ENCODE measurements around the gene PDS5B. TPM values are rescaled to one million over a fixed set of nuclear protein-coding genes. Genes with fewer than 3 reads are reported as not detected.

Gene PDS5B
- total and polyA plus RNA-seq, 2 experiments from 2014 or later: 43.9 to 46.5 TPM

DNA sequence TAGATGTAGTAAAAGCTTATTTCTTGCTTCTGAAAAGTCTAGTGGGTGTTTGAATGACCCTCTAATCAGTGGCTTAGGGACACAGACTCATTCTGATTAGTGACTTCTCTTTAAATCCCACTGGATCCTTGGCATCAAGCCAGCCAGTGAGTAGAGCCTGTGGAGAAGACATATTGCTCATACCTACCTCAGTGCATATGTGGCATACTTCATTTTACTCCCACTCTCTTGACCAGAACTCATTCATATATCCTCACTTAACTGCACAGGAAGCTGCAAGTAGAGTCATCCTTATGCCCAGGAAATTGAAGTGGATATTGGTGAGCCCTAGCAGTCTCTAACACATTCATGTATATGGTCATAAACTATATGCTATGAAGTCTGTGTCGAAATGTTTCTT, 148.3 kb downstream of the PDS5B start:
- Histone ChIP-seq H3K27me3 (ENCODE audit: insufficient read depth) (no peaks in the 10 kb centered on the region), H3K79me2 (replicated peaks; ENCODE audit: insufficient read depth) (peaks cover 5% of the 10 kb centered on the region), H3K4me1 (ENCODE audit: insufficient read depth) (peaks cover 4% of the 10 kb centered on the region), H3K36me3 (ENCODE audit: insufficient read depth) (no peaks in the 10 kb centered on the region), H4K20me1 (replicated peaks; ENCODE audit: insufficient read depth) (no peaks in the 10 kb centered on the region), H3K4me2 (no peak overlapping the region), H3K4me3 (no peak overlapping the region), H2AFZ (no peak overlapping the region), H3K9me2 (ENCODE audit: insufficient read depth) (no peaks in the 10 kb centered on the region), H3F3A (replicated peaks; ENCODE audit: low read depth) (no peaks in the 10 kb centered on the region), H3K27ac (ENCODE audit: low read depth) (no peak overlapping the region)
- peaks cover 15% of the 10 kb centered on the region for H3K4me1 Mint-ChIP-seq
- DNase-seq (ENCODE audit: low spot score) (no peak), ATAC-seq (no peak)
- H3K4me3 Mint-ChIP-seq: no peak overlapping the region
- H3K9me3 Mint-ChIP-seq: peaks cover 10% of the 10 kb centered on the region
- peaks cover 3% of the 10 kb centered on the region for H3K27me3 Mint-ChIP-seq (ENCODE audit: insufficient read depth, low read depth, poor library complexity)
- no peak overlapping the region for H3K27ac Mint-ChIP-seq
- H3K36me3 Mint-ChIP-seq (ENCODE audit: low read depth): peaks cover 12% of the 10 kb centered on the region; the same call in 2 of the 3 replicates
- no peak for TF ChIP-seq CREB1 (CRISPR knock-in tag; IDR thresholded peaks at IDR 0.05; ENCODE audit: low read depth)
- TF ChIP-seq, protein P1, sequence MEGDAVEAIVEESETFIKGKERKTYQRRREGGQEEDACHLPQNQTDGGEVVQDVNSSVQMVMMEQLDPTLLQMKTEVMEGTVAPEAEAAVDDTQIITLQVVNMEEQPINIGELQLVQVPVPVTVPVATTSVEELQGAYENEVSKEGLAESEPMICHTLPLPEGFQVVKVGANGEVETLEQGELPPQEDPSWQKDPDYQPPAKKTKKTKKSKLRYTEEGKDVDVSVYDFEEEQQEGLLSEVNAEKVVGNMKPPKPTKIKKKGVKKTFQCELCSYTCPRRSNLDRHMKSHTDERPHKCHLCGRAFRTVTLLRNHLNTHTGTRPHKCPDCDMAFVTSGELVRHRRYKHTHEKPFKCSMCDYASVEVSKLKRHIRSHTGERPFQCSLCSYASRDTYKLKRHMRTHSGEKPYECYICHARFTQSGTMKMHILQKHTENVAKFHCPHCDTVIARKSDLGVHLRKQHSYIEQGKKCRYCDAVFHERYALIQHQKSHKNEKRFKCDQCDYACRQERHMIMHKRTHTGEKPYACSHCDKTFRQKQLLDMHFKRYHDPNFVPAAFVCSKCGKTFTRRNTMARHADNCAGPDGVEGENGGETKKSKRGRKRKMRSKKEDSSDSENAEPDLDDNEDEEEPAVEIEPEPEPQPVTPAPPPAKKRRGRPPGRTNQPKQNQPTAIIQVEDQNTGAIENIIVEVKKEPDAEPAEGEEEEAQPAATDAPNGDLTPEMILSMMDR (conservative IDR thresholded peaks at IDR 0.05; ENCODE audit: low read depth in 2 of 2): no peak
- TF ChIP-seq, protein P2, sequence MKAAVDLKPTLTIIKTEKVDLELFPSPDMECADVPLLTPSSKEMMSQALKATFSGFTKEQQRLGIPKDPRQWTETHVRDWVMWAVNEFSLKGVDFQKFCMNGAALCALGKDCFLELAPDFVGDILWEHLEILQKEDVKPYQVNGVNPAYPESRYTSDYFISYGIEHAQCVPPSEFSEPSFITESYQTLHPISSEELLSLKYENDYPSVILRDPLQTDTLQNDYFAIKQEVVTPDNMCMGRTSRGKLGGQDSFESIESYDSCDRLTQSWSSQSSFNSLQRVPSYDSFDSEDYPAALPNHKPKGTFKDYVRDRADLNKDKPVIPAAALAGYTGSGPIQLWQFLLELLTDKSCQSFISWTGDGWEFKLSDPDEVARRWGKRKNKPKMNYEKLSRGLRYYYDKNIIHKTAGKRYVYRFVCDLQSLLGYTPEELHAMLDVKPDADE (IDR thresholded peaks at IDR 0.05): no peak
- no peak for TF ChIP-seq ZNF331 (CRISPR knock-in tag; IDR thresholded peaks at IDR 0.05; ENCODE audit: low read depth)
- no peak for TF ChIP-seq JUNB (IDR thresholded peaks at IDR 0.05; ENCODE audit: unreplicated experiment)
- TF ChIP-seq POLR2AphosphoS5 (IDR thresholded peaks at IDR 0.05; ENCODE audit: low read depth): no peak
- no peak for TF ChIP-seq ZNF114 (CRISPR knock-in tag; IDR thresholded peaks at IDR 0.05)
- no peak for TF ChIP-seq EZH2 (IDR thresholded peaks at IDR 0.05; ENCODE audit: low read depth, unreplicated experiment)
- TF ChIP-seq, protein P3, sequence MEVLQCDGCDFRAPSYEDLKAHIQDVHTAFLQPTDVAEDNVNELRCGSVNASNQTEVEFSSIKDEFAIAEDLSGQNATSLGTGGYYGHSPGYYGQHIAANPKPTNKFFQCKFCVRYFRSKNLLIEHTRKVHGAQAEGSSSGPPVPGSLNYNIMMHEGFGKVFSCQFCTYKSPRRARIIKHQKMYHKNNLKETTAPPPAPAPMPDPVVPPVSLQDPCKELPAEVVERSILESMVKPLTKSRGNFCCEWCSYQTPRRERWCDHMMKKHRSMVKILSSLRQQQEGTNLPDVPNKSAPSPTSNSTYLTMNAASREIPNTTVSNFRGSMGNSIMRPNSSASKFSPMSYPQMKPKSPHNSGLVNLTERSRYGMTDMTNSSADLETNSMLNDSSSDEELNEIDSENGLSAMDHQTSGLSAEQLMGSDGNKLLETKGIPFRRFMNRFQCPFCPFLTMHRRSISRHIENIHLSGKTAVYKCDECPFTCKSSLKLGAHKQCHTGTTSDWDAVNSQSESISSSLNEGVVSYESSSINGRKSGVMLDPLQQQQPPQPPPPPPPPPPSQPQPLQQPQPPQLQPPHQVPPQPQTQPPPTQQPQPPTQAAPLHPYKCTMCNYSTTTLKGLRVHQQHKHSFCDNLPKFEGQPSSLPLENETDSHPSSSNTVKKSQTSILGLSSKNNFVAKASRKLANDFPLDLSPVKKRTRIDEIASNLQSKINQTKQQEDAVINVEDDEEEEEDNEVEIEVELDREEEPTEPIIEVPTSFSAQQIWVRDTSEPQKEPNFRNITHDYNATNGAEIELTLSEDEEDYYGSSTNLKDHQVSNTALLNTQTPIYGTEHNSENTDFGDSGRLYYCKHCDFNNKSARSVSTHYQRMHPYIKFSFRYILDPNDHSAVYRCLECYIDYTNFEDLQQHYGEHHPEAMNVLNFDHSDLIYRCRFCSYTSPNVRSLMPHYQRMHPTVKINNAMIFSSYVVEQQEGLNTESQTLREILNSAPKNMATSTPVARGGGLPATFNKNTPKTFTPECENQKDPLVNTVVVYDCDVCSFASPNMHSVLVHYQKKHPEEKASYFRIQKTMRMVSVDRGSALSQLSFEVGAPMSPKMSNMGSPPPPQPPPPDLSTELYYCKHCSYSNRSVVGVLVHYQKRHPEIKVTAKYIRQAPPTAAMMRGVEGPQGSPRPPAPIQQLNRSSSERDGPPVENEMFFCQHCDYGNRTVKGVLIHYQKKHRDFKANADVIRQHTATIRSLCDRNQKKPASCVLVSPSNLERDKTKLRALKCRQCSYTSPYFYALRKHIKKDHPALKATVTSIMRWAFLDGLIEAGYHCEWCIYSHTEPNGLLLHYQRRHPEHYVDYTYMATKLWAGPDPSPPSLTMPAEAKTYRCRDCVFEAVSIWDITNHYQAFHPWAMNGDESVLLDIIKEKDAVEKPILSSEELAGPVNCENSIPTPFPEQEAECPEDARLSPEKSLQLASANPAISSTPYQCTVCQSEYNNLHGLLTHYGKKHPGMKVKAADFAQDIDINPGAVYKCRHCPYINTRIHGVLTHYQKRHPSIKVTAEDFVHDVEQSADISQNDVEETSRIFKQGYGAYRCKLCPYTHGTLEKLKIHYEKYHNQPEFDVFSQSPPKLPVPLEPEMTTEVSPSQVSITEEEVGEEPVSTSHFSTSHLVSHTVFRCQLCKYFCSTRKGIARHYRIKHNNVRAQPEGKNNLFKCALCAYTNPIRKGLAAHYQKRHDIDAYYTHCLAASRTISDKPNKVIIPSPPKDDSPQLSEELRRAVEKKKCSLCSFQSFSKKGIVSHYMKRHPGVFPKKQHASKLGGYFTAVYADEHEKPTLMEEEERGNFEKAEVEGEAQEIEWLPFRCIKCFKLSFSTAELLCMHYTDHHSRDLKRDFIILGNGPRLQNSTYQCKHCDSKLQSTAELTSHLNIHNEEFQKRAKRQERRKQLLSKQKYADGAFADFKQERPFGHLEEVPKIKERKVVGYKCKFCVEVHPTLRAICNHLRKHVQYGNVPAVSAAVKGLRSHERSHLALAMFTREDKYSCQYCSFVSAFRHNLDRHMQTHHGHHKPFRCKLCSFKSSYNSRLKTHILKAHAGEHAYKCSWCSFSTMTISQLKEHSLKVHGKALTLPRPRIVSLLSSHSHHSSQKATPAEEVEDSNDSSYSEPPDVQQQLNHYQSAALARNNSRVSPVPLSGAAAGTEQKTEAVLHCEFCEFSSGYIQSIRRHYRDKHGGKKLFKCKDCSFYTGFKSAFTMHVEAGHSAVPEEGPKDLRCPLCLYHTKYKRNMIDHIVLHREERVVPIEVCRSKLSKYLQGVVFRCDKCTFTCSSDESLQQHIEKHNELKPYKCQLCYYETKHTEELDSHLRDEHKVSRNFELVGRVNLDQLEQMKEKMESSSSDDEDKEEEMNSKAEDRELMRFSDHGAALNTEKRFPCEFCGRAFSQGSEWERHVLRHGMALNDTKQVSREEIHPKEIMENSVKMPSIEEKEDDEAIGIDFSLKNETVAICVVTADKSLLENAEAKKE (CRISPR knock-in tag; IDR thresholded peaks at IDR 0.05): no peak
- no peak for TF ChIP-seq STAT1 (IDR thresholded peaks at IDR 0.05; ENCODE audit: unreplicated experiment)
- TF ChIP-seq, protein P4, sequence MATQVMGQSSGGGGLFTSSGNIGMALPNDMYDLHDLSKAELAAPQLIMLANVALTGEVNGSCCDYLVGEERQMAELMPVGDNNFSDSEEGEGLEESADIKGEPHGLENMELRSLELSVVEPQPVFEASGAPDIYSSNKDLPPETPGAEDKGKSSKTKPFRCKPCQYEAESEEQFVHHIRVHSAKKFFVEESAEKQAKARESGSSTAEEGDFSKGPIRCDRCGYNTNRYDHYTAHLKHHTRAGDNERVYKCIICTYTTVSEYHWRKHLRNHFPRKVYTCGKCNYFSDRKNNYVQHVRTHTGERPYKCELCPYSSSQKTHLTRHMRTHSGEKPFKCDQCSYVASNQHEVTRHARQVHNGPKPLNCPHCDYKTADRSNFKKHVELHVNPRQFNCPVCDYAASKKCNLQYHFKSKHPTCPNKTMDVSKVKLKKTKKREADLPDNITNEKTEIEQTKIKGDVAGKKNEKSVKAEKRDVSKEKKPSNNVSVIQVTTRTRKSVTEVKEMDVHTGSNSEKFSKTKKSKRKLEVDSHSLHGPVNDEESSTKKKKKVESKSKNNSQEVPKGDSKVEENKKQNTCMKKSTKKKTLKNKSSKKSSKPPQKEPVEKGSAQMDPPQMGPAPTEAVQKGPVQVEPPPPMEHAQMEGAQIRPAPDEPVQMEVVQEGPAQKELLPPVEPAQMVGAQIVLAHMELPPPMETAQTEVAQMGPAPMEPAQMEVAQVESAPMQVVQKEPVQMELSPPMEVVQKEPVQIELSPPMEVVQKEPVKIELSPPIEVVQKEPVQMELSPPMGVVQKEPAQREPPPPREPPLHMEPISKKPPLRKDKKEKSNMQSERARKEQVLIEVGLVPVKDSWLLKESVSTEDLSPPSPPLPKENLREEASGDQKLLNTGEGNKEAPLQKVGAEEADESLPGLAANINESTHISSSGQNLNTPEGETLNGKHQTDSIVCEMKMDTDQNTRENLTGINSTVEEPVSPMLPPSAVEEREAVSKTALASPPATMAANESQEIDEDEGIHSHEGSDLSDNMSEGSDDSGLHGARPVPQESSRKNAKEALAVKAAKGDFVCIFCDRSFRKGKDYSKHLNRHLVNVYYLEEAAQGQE (IDR thresholded peaks at IDR 0.05; ENCODE audit: unreplicated experiment): no peak
- no peak for TF ChIP-seq EZH2phosphoT487 (IDR thresholded peaks at IDR 0.05; ENCODE audit: unreplicated experiment)
- TF ChIP-seq NANOG (IDR thresholded peaks at IDR 0.05; ENCODE audit: borderline replicate concordance): no peak

All from GM23338 (cell line).